A204.1 (cell line): ENCODE data around the gene DCBLD2.
"Not testable (repeated sequence)": the region's sequence is repeated elsewhere in the genome, so short reads cannot be mapped to it uniquely, and the experiment has no call there.

Experiments
- FAIRE-seq: peaks from 2 replicates; lab custom pipeline; 2012; peaks lifted over from hg19 to GRCh38; lab: Jason Lieb, UNC

Gene DCBLD2

DNA sequence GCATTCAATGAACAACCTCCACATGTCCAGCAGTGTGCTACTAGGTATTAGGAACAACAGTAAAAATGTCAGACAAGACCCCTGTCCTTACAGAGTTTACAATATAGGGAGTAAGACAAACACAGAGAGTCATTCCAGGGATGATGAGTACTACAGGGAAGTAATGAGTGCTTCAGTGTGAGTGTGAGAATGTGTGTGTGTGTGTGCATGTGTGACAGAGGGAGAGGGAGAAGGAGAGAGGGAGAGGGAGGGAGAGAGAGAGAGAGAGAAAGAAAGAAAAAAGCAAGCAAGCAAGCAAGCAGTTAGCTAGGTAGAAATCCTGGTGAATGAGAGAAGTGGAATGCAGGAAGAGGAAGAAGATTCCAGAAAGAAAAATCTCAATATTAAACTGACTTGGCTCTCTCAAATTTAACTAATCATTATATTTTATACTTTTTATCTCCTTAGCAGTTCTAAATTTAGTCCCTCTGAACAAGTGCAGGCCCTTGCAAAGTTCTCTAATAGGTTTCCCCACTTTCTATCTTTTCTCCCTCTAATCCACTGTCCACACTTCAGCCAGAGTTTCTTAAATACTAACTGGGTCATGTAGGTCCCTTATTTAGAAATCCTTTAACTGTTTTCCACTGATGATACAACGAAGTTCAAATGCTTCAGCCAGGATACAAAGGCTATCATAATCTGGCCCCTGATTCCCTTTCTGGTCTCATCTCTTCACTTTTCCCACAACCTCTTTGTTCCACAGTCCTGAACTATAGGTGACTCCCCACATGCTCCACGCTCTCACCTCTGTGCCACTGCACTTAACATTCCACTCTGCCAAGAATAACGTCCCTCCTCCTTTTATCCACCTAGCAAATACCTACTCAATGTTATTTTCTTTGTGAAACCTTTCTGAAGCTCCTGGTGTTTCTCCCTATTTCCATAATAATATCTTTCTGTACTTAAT, 10.3 kb downstream of the DCBLD2 start:
- FAIRE-seq, result no peak

DNA sequence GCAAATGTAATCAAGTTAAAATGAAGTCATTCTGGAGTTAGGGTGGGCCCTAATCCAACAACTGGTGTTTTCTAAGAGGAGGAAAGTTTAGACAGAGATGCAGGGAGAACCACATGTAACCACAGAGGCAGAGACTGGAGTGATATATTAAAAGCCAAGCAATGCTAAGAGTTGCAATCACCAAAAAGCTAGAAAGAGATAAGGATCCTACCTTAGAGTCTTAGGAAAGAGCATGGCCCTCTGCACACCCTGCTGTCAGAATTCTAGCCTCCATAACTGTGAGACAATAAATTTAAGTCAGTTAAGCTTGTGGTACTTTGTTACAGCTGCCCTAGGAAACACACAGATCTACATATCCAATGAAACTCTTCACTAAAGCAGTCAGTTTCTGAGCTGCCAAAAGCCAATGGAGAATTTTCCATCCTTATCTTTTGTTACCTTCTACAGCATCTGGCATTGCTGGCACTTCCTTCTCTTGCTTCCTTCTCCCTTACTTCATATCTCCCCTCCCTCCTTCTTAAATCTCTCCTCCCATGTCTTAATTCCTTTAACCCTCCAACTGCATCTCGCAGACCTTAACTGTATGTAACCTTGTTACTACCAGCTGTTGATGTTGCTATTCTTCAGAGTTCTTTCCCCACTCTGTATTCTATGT, 11.2 kb downstream of the DCBLD2 start:
- no peak for FAIRE-seq

DNA sequence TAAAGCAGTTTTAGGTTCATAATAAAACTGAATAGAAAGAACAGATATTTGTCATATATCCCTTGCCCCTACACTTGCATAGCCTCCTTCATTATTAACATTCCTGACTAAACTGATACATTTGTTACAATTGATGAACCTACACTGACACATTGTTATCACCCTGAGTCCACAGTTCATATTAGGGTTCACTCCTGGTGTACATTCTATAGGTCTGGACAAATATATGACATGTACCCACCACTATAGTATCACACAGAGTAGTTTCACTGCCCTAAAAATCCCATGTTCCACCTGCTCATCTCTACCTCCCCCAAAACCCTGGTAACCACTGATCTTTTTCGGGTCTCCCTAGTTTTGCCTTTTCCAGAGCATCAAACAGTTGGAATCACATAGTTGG, 13.8 kb downstream of the DCBLD2 start:
- FAIRE-seq, result no peak

DNA sequence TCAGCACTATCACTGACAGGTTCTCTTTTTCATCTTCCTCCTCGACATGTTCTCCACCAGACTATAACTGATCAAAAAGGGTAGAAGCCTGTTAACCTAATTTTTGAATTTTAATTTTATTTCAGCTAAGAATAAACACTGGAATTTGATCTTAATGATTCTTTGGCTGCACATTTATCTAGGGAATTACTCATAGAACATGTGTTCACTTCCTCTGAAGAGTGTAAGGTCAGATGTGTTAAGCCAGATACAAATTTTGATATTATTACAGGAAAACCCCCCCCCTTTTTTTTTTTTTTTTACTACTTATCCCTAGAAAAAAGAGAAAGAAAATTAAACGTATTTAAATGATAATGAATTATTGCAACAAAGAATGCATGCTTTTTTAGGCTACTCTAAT, 15.0 kb downstream of the DCBLD2 start:
- FAIRE-seq, result no peak

DNA sequence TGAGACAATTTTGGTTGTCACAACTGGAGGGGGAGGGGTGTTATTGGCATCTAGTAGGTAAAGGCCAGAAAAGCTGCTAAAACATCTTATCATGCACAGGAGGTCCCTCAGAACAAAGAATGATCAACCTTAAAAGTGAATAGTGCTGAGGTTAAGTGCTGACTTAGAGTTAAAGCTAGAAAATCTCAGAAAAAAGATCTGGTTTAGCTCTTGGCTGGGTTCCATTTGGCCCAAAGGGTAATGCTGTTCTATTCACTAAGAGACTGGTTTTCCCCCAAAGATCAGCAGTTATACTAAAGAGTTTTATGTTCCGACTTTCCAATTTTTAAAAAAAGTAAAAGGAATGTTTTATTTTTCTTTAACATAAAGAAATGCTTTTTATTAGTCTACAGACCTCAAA, 15.6 kb downstream of the DCBLD2 start:
- no peak for FAIRE-seq

DNA sequence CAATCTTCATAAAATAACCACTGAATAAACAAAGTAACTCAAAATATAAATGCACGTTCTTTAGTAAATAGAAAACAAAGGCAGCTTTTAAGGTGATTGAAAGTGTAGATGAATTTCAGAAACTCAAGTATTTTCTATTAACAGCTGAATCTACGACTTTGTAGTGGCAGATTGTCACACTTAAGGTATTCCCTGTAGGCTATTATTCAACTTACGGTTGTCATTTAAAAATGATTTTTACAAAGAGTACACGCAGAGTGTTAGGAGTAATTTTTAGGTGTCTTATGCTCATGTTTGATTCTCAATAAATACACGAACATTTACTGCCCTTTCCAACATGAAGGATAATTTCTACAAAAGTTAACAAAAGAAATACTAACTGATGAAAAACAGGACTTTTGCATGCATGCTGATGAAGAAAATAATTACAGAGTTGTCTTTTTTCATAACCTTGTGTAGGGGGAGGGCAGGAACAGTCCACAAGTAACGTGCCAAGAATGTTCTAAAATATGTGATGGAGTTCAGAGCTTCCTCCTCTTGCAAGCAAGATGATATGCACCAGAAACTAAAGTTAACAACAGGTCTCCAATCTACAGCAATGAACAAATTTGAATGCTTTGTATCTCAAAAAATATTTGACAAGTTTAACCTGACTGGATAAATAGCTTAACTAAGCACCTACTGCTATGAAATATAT, 16.7 kb downstream of the DCBLD2 start:
- no peak for FAIRE-seq

DNA sequence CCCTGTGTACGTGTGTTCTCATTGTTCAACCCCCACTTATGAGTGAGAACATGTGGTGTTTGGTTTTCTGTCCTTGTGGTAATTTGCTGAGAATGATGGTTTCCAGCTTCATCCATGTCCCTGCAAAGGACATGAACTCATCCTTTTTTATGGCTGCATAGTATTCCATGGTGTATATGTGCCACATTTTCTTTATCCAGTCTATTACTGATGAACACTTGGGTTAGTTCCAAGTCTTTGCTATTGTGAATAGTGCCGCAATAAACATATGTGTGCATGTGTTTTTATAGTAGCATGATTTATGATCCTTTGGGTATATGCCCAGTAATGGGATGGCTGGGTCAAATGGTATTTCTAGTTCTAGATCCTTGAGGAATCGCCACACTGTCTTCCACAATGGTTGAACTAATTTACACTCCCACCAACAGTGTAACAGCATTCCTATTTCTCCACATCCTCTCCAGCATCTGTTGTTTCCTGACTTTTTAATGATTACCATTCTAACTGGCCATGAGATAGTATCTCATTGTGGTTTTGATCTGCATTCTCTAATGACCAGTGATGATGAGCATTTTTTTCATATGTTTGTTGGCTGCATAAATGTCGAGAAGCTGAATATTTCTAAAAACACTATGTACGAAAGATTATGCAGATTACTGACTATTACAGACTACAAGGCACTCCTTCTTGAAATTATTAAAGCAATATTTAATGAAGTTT, 18.7 kb downstream of the DCBLD2 start:
- not testable (repeated sequence) for FAIRE-seq

DNA sequence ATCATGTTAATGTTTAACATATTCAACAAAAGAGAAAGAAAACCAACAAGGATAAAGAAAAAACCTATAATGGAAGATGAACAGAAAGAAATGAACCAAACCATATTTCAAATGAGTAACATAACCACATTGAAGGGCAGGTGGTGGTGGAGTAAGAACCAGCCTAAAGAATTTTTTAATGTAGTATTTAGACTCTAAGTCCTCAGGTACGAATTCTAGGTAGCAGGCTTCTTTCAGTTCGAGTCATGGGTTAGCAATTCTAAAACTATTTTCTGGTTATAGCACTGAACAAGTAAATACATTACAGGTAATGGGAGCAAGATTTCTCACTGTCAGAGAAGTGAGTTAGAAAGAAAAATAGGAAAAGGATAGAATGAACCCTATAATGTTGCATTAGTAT, 24.4 kb downstream of the DCBLD2 start:
- FAIRE-seq, result no peak

DNA sequence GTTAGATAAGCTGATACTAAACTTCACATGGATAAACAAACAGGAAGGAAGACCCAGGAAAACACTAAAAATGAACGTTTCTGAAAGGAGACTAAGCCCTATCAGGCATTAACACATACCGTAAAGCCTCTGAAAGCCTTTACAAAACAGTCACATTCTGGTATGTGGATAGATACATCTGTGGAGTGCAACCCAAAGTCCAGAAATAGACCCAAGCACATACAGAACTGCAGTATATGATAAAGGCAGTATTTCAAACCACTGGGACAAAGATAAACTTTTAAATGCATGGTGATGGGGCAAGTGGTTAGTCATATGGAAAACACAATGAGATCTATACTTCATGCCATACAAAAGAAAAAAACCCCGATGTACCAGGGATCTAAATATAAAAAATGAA, 26.0 kb downstream of the DCBLD2 start:
- no peak for FAIRE-seq

DNA sequence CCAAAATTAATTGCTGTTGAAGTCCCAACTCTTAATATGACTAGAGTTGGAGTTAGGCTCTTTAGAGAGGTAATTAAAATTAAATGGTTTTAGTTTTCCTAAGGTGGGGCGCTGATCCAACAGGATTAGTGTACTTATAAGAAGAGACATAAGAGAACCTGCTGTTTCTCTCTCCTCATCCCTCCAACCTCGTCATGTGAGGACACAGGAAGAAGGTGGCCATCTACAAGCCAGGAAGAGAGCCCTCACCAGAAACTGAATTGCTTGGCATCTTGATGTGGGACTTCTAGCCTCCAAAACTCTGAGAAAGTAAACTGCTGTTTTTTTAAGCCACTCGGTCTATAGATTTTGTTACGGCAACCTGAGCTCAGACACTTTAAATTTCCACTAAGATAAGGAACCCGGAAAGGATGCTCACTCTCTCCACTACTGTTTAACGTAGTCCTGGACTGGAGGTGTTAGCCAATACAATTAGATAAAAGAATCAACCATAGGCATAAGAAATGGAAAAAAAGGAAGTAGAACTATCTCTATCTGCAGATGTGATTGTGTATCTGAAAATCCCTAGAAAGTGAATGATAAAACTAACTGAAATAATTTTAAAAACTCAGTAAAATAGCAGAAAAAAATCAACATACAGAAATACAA, 26.8 kb downstream of the DCBLD2 start:
- no peak for FAIRE-seq

DNA sequence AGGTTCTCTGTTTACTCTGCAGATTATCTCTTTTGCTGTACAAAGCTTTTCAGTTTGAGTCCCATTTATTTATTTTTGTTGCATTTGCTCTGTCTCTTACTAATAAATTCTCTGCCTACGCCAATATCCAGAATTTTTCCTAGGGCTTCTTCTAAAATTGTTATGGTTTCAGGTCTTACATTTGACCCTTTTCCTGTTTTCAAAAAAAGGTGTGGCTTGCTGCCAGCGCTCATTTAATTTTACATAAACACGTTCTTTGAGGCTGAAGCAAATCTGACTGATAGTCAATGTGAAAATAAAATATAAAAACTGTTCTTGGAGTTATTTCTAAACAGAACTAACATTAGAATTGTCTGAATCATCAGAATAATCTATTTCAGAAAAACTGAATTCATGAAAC, 32.1 kb downstream of the DCBLD2 start:
- no peak for FAIRE-seq

DNA sequence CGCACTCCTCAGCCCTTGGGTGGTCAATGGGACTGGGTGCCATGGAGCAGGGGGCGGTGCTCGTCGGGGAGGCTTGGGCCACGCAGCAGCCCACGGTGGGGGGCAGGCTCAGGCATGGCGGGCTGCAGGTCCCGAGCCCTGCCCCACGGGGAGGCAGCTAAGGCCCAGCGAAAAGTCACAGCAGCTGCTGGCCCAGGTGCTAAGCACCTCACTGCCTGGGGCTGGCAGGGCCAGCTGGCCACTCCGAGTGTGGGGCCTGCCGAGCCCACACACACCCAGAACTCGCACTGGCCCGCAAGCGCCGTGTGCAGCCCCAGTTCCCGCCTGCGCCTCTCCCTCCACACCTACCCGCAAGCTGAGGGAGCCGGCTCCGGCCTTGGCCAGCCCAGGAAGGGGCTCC, 43.5 kb downstream of the DCBLD2 start:
- not testable (repeated sequence) for FAIRE-seq

DNA sequence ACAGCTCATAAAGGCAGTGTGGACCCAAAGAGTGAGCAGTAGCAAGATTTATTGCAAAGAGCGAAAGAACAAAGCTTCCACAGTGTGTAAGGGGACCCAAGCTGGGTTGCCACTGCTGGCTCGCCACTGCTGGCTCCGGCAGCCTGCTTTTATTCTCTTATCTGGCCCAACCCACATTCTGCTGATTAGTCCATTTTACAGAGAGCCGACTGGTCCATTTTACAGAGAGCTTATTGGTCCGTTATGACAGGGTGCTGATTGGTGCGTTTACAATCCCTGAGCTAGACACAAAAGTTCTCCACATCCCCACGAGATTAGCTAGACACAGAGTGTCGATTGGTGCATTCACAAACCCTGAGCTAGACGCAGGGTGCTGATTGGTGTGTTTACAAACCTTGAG, 44.2 kb downstream of the DCBLD2 start:
- FAIRE-seq, result not testable (repeated sequence)

DNA sequence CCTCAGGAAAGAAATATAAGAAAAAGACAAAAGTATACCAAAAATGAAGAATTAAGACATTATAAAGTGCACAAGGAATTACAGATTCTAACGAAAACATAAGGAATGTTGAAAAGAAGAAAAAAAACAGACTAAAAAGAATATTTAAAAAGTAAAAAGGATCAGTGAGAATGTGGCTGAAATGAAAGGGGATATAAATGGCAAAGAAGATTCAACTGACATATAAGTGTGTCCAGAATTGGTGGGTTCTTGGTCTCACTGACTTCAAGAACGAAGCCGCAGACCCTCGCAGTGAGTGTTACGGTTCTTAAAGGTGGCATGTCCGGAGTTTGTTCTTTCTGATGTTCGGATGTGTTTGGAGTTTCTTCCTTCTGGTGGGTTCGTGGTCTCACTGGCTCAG, 44.8 kb downstream of the DCBLD2 start:
- no peak for FAIRE-seq

DNA sequence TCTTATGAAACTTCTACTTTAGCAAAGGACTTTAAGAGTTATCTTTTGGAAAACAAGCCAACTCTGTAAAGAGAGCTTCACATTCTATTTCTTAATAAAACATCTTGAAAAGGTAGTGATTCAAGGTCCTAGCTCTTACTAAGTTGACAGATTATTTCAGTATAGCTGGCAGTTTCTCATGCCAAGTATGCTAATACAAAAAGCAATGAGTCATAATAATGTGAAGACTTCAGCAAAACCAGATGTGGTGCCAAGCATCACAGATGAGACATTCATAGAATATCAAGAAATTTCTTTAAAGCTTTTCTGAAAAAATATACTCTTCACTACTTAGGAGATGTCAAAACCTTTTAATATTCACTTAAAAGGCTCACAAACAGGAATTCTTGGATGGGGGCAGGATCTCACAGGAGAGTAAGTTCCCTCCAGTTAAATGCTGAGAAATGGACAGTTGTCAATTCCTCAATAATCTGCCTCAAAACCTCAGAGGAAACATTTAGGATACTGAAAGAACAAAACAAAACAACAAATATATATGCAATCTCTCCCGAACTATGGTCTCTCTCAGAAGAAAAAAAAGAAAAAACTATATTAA, 45.6 kb downstream of the DCBLD2 start:
- no peak for FAIRE-seq

DNA sequence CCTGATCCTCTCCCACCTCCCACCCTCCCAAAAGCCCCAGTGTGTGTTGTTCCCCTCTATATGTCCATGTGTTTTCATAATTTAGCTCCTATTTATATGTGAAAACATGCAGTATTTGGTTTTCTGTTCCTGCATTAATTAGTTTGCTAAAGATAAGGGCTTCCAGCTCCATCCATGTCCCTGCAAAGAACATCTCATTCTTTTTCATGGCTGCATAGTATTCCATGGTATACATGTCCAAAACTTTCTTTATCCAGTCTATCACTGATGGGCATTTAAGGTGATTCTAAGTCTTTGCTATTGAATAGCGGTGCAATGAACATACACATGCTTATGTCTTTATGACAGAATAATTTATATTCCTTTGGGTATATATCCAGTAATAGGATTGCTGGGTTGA, 53.4 kb downstream of the DCBLD2 start:
- FAIRE-seq, result no peak

DNA sequence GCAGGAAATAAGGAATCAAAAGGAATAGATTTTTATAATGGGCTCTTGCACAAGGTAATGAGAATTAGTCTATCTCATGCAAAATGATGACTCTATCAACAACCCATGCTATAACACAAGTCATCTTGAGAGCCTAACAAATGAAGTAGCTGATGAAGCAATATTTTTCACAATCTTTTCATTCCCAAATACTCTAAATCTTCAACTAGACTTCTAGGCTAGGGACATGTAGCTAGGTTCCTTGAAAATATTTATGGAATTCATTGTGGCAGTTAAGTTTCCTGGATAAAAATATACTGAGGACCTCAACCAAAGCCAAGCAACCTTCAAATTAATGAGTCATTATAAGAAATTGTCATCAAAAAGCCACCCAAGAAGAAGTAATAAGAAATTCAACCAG, 55.4 kb downstream of the DCBLD2 start:
- no peak for FAIRE-seq

DNA sequence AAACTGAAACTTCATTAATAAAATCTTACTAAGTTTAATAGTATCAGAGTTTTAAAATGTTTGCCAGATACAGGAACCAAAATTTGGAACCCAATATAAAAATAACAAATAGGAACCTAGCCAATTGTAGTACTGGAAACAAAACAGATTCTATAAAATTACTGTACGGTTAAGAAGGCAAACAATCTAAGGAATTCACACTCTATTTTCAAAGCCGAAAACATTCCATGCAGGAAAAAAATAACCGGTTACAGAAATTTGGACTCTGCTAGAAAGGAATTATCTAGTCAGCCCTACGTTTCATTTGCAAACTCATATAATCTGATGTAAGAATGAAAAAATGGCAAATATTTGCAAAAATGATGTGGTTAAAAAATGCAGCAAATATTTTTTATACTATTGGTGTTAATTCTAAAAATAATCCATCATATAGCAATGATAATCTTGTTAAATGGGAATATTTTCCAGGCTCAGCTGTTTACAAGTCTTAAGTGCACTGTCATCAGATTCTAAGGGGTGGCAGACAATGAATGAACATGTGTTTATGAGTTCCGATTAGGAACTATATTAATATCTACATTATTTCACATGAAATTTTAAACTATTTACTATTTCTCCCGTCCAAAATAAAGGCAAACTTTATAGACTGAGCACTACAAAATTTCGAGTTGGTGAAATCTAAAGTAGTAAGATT, 58.1 kb downstream of the DCBLD2 start:
- FAIRE-seq, result no peak

DNA sequence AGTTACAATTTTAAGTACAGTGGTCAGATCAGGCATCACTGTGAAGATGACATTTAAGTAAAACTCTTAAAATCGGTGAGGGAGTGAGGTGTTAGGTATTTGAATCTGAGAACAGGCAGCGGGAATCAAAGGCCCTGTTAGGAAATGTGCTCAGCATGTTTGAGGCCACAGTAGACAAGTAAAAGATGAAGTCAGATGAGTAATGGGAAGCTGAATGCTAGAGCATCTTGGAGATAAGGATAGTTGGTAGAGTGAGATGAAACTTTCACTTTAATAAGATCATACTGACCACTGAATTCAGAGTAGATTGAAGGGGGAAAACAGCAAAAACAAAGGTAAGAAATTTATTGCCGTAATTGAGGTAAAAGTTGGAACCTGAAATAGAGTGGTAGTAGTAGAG, 61.6 kb downstream of the DCBLD2 start:
- FAIRE-seq, result no peak

DNA sequence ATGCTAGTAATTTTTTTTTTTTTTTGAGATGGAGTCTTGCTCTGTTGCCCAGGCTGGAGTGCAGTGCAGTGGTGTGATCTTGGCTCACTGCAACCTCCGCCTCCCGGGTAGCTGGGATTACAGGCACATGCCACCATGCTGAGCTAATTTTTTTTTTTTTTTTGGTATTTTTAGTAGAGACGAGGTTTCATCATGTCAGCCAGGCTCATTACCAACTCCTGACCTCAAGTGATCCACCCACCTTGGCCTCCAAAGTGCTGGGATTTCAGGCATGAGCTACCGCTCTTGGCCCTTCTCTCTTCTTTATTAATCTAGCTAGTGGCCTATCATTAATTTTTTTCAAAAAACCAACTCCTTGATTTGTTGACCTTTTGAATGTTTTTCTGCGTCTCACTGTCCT, 70.4 kb downstream of the DCBLD2 start:
- FAIRE-seq, result not testable (repeated sequence)

DNA sequence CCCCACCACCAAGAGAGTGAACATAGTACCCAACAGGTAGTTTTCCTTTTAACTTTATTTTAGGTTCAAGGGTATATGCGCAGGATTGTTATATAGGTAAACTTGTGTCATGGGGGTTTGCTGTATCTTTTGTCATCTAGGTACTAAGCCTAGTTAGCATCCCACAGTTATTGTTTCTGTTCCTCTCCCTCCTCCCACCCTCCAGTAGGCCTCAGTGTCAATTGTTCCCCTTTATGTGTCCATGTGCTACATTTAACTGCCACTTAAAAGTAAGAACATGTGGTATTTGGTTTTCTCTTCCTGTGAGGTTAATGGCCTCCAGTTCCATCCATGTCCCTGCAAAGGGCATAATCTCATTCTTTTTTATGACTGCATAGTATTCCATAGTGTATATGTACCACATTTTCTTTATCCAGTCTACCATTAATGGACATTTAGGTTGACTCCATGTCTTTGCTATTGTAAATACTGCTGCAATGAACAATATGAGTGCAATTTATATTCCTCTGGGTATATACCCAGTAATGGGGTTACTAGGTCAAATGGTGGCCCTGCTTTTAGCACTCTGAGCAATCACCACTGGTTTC, 72.2 kb downstream of the DCBLD2 start:
- FAIRE-seq, result no peak
